Measurements from ENCODE around the gene EPHA4. TPM values are rescaled to one million over a fixed set of nuclear protein-coding genes. Genes with fewer than 3 reads are reported as not detected.

The EPHA4 gene
- total RNA-seq, 4 donors from 2014 or later = 38.9 to 98.9 (median 68.0) TPM

DNA sequence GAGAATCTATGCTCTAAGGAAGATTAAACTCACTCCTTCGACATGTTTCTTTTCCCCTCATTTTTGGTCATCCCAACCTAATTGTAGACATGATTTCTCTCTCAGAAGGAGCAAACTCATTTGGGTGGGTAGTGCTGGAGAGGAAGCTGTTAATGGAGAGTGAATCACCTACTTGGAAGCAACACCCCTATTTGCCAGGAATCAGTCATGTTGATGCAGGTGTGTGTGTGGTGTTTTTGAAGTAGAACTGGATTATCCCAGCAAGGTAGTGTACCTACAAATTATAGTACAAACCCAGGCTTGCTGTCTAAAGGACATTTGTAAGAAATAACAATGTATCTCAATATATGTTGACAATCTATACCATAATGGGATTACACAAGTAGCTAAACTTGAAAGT is 186.4 kb downstream of the EPHA4 start:
- no peaks in the 10 kb centered on the region for H3K27me3 ChIP-seq
- intact Hi-C loops (cut with DNase I) = no loop called here

GRCh38 chr2:221381928-221382488 is 190.1 kb downstream of the EPHA4 start:
- H3K27ac ChIP-seq = no peak overlapping the region
- H3K36me3 ChIP-seq = no peaks in the 10 kb centered on the region
- H3K4me3 ChIP-seq (replicated peaks in 1 of 3) = no peak overlapping the region
- 88 to 95% methylated on average over 1 of the region's 1 CpG for WGBS, 2 donors
- no peak for TF ChIP-seq POLR2A (IDR thresholded peaks at IDR 0.05)
- no peak for TF ChIP-seq CTCF (IDR thresholded peaks at IDR 0.05)
- H3K4me1 ChIP-seq = no peaks in the 10 kb centered on the region
- no peaks in the 10 kb centered on the region for H3K27me3 ChIP-seq
- no peak for DNase-seq
- no peaks in the 10 kb centered on the region for H3K9me3 ChIP-seq
- intact Hi-C loops (cut with DNase I) = no loop called here

More for the DNA sequence above, 186.4 kb downstream of the EPHA4 start:
- DNase-seq = no peak
- Histone ChIP-seq H3K4me3 (replicated peaks in 1 of 3) (no peak overlapping the region), H3K4me1 (peaks cover 11 to 12% of the 10 kb centered on the region in 2 donors), H3K27ac (no peak overlapping the region), H3K9me3 (no peaks in the 10 kb centered on the region), H3K36me3 (no peaks in the 10 kb centered on the region)
- WGBS, 2 donors = 89 to 94% methylated on average over 1 of the region's 1 CpG
- TF ChIP-seq POLR2A (IDR thresholded peaks at IDR 0.05) (no peak), CTCF (IDR thresholded peaks at IDR 0.05) (no peak)

DNA sequence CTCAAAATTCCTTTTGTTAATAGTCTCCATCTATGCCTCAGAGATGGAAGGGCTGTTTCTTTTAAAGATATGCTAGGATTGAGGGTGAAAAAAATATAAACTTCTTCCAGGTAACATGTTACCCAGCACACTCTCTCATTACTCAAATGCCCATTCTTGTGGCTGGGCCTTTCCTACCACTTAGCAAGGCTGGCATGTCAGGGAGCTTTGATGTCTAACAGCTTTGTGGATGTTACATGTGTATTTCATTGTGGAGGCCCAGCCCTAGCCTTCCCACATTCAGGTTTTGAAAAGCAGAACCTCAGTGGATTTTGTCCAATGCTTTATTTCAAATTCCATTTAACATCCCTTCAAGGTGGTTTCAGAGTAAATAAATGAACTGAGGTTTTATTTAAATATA is 191.4 kb downstream of the EPHA4 start:
- H3K9me3 ChIP-seq = no peaks in the 10 kb centered on the region
- H3K27ac ChIP-seq = no peak overlapping the region
- H3K4me1 ChIP-seq = no peaks in the 10 kb centered on the region
- no peak overlapping the region for H3K4me3 ChIP-seq (replicated peaks in 1 of 3)
- intact Hi-C loops (cut with DNase I) = no loop called here
- TF ChIP-seq CTCF (IDR thresholded peaks at IDR 0.05) (no peak), POLR2A (IDR thresholded peaks at IDR 0.05) (no peak)
- no peaks in the 10 kb centered on the region for H3K36me3 ChIP-seq
- H3K27me3 ChIP-seq = no peaks in the 10 kb centered on the region
- no peak for DNase-seq

- no peaks in the 10 kb centered on the region for H3K36me3 ChIP-seq
- TF ChIP-seq POLR2A (IDR thresholded peaks at IDR 0.05) (no peak), CTCF (IDR thresholded peaks at IDR 0.05) (no peak)
- H3K4me1 ChIP-seq = no peaks in the 10 kb centered on the region
- intact Hi-C loops (cut with DNase I) = no loop called here
- no peak for DNase-seq
- 71 to 84% methylated on average over 4 to 5 of the region's 5 CpGs for WGBS, 2 donors
- no peaks in the 10 kb centered on the region for H3K27me3 ChIP-seq
- no peak overlapping the region for H3K27ac ChIP-seq
- H3K9me3 ChIP-seq = no peaks in the 10 kb centered on the region
- no peak overlapping the region for H3K4me3 ChIP-seq (replicated peaks in 1 of 3)
Measured at GRCh38 chr2:221380062-221380461, 192.0 kb downstream of the EPHA4 start.

- no peaks in the 10 kb centered on the region for H3K4me1 ChIP-seq
- TF ChIP-seq POLR2A (IDR thresholded peaks at IDR 0.05) (no peak), CTCF (IDR thresholded peaks at IDR 0.05) (no peak)
- no peak overlapping the region for H3K27ac ChIP-seq
Measured at GRCh38 chr2:221377597-221377996, 194.5 kb downstream of the EPHA4 start.

More at GRCh38 chr2:221377597-221377996, 194.5 kb downstream of the EPHA4 start:
- Histone ChIP-seq H3K36me3 (no peaks in the 10 kb centered on the region), H3K9me3 (no peaks in the 10 kb centered on the region), H3K4me3 (replicated peaks in 1 of 3) (no peak overlapping the region), H3K27me3 (no peaks in the 10 kb centered on the region)
- intact Hi-C loops (cut with DNase I) = no loop called here
- no peak for DNase-seq
- WGBS, 2 donors = 76 to 92% methylated on average over 2 of the region's 2 CpGs

All from thyroid gland (tissue), 4 donors.